HG03439 (cell line): ENCODE measurements around the gene PTPN6.
"Not testable (repeated sequence)": the region's sequence is repeated elsewhere in the genome, so short reads cannot be mapped to it uniquely, and the experiment has no call there.

Source experiments
- ATAC-seq: cut with Tn5 transposase; IDR thresholded peaks from one replicate; pipeline ENCODE4 v1.9.1; 2021; ENCODE audit warnings: mild to moderate bottlenecking, moderate library complexity; ENCODE audit not compliant: unreplicated experiment

PTPN6 gene

GRCh38 chr12:6950811-6951540, at the start of gene PTPN6:
TSS of gene PTPN6 (plus strand) at chr12:6951356. CDS start at chr12:6951513, 157 bp downstream.
- ATAC-seq: no peak

DNA sequence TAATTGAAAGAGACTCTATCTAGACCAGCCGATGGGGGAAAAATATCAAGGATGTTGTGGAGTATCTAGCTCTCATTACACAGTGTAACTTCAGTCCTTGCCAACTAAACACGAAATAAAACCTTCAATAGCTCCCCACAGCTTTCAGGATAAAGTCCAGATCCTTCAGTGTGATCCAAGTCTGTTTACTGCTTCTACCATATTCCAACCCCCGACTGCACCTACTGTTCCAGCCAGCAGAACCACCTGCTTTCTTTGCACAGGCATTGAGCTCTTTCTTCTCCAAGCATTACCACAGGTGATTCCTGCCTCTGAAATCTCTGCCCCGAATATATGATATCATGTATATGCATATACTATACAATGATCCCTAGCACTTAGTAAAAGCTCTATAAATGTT, 48.7 kb upstream of the PTPN6 start:
- ATAC-seq: no peak

GRCh38 chr12:6903722-6904121, 47.4 kb upstream of the PTPN6 start:
- no peak for ATAC-seq

DNA sequence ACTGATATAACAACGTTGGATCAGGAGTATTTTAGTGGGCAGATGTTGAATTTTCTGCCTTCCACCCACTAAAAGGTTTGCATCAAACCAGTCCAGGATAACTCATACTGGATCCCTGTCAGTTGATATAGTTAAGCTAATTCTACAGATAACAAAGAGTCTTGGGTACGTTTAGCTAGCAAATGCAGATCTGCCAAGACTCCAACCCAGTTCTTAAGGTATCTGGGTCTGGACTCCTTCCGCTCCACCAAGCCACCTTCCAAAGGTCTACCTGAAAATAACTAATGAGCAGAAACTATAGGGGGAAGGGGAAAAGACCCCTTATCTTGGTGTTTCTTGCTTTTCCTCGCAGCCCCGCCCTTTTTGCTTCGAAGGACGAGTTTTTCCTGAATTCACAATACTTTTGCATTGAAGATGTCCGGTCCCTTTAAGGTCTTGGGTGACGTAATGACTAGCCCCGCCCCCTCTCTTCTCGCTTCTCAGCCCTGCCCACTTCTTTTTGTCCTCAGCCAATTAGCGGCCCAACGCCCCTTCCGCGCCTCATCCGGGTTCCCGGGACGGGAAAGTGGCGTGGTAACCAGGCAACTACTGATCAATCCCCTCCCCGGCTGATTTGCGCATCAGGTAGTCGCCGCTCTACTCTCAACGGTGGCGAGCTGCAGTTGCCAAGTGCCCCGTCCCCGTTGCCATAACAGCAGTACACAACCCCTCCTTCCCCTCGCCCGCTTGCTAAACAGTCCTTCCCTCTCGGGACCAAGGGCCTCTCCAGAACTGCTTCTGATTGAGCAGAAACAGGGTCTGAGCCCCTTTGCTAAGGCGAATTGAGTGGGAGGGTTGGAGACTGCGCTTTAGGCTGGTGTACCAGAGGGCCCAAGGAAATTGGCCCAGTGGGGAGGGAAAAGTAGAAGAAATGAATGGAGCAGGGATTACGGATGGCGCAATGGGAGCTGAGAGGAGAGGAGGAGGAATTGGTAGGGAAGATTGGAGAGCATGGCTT, 46.6 kb upstream of the PTPN6 start, which contains the start of gene LRRC23:
LRRC23 (plus strand) TSS at position 543 of the 997 bp plus-strand sequence. CDS start 812 bp downstream, outside the sequence.
- ATAC-seq: peak; percentile 96

DNA sequence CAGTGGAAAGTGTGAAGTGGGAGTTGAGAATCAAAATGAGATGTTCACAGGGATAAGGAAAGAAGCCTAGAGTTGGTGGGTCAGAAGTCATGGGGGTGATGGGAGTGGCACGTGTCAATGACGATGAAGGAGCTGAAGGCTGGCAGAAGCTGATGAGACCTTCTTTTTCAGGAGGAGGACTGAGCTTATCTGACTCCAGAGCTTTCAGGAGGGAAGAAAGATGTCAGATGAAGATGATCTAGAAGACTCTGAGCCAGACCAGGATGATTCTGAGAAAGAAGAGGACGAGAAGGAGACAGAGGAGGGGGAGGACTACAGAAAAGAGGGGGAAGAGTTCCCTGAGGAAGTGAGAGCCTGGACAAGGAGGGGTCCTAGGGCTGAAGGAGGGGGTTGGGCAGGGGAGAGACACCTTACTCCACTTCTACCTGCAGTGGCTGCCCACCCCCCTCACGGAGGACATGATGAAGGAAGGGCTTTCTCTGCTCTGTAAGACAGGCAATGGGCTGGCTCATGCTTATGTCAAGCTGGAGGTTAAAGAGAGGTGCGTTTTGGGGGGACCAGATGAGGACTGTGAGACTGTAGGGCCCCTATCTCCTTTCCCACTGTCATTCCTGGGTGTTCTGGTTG, 45.6 kb upstream of the PTPN6 start:
- no peak for ATAC-seq

- ATAC-seq: not testable (repeated sequence)
Measured at GRCh38 chr12:6908141-6908540, 43.0 kb upstream of the PTPN6 start.

DNA sequence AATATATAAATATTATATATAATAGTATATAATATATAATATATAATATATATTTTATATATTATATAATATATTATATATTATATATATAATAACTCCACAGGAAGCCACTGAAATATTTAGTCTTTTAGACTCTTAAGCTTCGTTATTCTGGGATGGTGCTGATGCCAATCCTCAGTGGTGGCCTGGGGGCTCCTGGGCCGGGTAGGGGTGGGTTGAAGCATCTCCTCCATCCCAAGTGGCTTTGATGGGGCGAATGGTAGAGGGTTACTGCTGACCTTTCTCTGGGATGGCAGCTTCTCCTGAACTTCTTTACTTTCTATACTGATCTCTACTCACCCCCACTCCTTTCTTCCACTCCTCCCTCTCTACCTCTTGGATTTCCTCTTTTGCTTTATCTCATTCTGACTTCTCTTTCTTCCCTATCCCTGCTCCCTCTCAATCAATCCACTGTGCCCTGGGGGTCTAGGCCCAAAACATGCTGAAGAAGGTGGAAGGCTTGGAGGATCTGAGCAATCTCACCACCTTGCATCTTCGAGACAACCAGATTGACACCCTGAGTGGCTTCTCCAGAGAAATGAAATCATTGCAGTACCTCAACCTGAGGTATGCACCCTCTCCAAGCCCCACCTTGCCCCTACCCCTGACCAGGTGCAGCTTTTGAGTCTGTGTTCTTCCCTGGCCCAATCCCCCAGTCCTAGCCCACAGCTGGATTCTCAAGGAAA, 41.6 kb upstream of the PTPN6 start:
- no peak for ATAC-seq

DNA sequence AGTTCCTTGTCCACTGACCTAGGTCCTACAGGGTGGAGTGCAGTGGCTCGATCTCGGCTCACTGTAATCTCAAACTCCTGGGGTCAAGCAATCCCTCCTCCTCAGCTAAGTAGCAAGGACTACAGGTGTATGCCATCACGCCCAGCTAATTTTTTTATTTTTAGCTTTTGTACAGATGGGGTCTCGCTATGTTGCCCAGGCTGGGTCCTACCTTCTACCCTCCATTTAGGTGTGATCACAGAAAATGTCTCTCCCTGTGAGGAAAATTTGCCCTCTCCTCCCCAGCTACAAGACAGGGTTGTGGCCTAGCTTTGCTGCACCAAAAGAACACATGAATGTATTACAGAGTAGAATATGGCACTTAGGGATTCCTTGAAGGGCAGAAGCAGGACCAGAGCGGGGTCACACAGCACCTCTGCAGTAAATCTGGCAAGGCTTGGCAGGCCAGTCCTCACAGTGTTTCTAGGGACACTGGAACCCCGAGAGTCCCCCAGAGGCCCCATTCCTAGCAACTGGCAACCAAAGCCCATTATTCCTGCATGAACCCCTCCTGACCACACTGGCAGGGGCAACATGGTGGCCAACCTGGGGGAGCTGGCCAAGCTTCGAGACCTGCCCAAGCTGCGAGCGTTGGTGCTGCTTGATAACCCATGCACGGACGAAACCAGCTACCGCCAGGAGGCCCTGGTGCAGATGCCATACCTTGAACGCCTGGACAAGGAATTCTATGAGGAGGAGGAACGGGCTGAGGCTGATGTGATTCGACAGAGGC, 38.8 kb upstream of the PTPN6 start:
- no peak for ATAC-seq

GRCh38 chr12:6914246-6914946, 36.8 kb upstream of the PTPN6 start, which contains the start of gene ENO2:
TSS of gene ENO2 (plus strand) at chr12:6914580. CDS start at chr12:6915833, 1,253 bp downstream.
- ATAC-seq: peak; percentile 67

- ATAC-seq: no peak
Measured at GRCh38 chr12:6914947-6915788, 36.0 kb upstream of the PTPN6 start.

DNA sequence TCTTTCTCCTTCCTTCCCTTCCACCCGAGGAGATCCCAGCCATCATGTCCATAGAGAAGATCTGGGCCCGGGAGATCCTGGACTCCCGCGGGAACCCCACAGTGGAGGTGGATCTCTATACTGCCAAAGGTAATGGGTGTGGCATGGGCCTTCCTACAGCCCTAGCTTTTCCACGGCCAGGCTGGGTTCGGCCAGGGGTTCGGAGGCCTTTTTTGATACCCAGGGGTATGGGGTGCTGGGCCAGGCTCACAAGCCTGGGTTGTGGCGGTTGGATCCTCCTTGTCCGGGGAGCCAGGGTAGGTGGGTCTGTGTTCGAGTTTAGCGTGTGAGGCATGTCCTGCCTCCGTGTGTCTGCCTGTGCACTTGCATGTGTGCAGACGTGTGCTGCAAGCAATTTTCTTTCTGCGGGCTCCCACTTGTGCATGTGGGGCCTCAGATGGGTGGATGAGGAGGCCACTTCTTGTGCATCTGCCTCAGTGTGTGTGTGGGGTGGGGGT, 35.3 kb upstream of the PTPN6 start:
- ATAC-seq: no peak

GRCh38 chr12:6916426-6917200, 34.5 kb upstream of the PTPN6 start:
- ATAC-seq: no peak

DNA sequence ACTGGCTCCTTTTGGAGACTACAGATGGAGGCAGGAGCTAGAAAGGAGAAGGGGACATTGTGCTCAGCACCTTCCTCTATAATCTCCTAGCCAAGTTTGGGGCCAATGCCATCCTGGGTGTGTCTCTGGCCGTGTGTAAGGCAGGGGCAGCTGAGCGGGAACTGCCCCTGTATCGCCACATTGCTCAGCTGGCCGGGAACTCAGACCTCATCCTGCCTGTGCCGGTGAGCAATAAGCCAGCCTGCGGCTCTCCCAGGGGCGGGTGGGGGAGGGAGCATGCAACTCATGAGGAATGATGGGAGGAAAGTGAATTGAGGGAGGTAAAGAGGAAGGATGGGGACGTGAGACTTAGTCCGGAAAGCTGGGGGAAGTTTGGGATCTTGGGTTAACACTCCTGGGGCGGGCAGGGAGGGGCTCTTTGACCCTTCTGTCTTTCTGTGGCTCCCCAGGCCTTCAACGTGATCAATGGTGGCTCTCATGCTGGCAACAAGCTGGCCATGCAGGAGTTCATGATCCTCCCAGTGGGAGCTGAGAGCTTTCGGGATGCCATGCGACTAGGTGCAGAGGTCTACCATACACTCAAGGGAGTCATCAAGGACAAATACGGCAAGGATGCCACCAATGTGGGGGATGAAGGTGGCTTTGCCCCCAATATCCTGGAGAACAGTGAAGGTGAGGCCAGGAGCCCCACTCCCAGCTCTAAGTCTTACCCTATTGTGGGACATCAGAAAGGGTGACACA, 33.5 kb upstream of the PTPN6 start:
- ATAC-seq: no peak

DNA sequence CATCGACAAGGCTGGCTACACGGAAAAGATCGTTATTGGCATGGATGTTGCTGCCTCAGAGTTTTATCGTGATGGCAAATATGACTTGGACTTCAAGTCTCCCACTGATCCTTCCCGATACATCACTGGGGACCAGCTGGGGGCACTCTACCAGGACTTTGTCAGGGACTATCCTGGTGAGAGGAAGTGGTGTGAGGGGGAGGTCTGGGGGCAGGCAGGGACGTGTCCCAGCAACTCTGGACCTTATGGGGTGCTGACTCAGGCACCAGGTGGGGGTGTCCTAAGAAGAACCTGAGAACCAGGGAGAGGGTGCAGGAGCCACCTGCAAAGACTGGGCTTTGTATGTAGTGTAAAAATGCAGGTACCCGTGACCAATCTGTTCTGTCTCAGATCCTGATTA, 31.6 kb upstream of the PTPN6 start:
- no peak for ATAC-seq

DNA sequence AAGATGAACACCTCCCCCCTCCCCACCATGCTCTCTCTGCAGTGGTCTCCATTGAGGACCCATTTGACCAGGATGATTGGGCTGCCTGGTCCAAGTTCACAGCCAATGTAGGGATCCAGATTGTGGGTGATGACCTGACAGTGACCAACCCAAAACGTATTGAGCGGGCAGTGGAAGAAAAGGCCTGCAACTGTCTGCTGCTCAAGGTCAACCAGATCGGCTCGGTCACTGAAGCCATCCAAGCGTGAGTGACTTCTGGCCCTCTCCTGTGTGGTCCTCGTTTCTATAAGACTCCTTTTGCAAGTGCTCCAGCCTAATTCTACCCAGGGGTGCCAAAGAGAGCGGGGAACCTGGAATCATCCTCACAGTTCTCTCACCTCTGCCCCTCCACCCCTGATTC, 29.6 kb upstream of the PTPN6 start:
- no peak for ATAC-seq
